Body of pancreas (tissue), 4 donors: Measurements from ENCODE around the gene GIGYF2. TPM values are rescaled to one million over a fixed set of nuclear protein-coding genes. Genes with fewer than 3 reads are reported as not detected.
A peak's percentile ranks its signal among the peaks of the same experiment; 100 is the strongest.

Source experiments
- ATAC-seq: fragments of 150-250 bp; one replicate; pipeline ENCODE4 v1.9.1; 2016
- DNase-seq, 4 donors: peaks; one replicate each; pipeline ENCODE4 v3.0.0-alpha.2; 2019
- H3K27ac ChIP-seq, 4 donors: fragments of 200-600 bp; sonication (generic); 1 replicate in 3 of 4; 2 replicates in 1 of 4; pipeline versions ENCODE4 v1.5.1 to v1.6.1; 2016 to 2019; ENCODE audit warnings: mild to moderate bottlenecking in 1 of 4, mixed read lengths in 1 of 4, moderate library complexity in 1 of 4
- H3K27me3 ChIP-seq, 2 donors: fragments of 200-600 bp; sonication (generic); one replicate each; pipeline ENCODE4 v1.6.0; 2016; ENCODE audit warnings: mild to moderate bottlenecking in 1 of 2
- H3K36me3 ChIP-seq, 2 donors: fragments of 200-600 bp; sonication (generic); replicated peaks in 1 of 2; 2 replicates each; pipeline ENCODE4 v1.5.1; 2016; ENCODE audit warnings: low read depth in 2 of 2; ENCODE audit not compliant: insufficient read depth in 1 of 2
- H3K4me1 ChIP-seq: fragments of 200-600 bp; sonication (generic); one replicate; pipeline ENCODE4 v1.6.0; 2016
- H3K4me3 ChIP-seq, 2 donors: fragments of 200-600 bp; sonication (generic); 1 replicate in 1 of 2; 2 replicates in 1 of 2; pipeline ENCODE4 v1.5.1; 2016 to 2019
- H3K9me3 ChIP-seq, 3 donors: fragments of 200-600 bp; sonication (generic); 1 replicate in 2 of 3; 2 replicates in 1 of 3; pipeline ENCODE4 v1.5.1; 2016
- CTCF ChIP-seq, 7 experiments: fragments of 450-650 bp in 4 of 7; fragments of 200-600 bp in 3 of 7; sonication (generic) in 3 of 7; IDR thresholded peaks; one replicate each; pipeline ENCODE4 v1.5.1; 2016 to 2019; ENCODE audit warnings: antibody characterized with exemption in 7 of 7
- POLR2A ChIP-seq, 3 donors: fragments of 450-650 bp; IDR thresholded peaks; one replicate each; pipeline ENCODE4 v1.6.1; 2016; ENCODE audit warnings: antibody characterized with exemption in 3 of 3, mild to moderate bottlenecking in 2 of 3
- WGBS, 2 donors: methylation state at CpG; one replicate each; pipeline ENCODE4 v1.1.5; 2017; 5-methylcytosine and 5-hydroxymethylcytosine counted together
- intact Hi-C: fragments of 100-400 bp; cut with DNase I; formaldehyde crosslinking; loops from one replicate; pipeline ENCODE4 v1.15.1; 2023
- total RNA-seq, 2 donors: library from RNA; depleted of rRNA; stranded (reverse); fragments of >200 nt; gene quantifications; one replicate each; pipeline ENCODE4 v1.1.0, GENCODE V29; 2016

GIGYF2 gene
- total RNA-seq, 2 donors from 2014 or later = 66.2 to 107 TPM

GRCh38 chr2:232773815-232774214, 76.7 kb downstream of the GIGYF2 start:
- Histone ChIP-seq H3K4me3 (no peak overlapping the region), H3K4me1 (peaks cover 6% of the 10 kb centered on the region), H3K9me3 (no peaks in the 10 kb centered on the region), H3K27ac (no peak overlapping the region), H3K36me3 (peaks cover 5 to 8% of the 10 kb centered on the region in 2 donors), H3K27me3 (no peaks in the 10 kb centered on the region)
- DNase-seq = no peak
- no peak for ATAC-seq
- 96 to 97% methylated on average over 9 of the region's 9 CpGs for WGBS, 2 donors
- intact Hi-C loops = no loop called here
- no peak for TF ChIP-seq POLR2A (IDR thresholded peaks at IDR 0.05)
- no peak for TF ChIP-seq CTCF (IDR thresholded peaks at IDR 0.05)

- no peaks in the 10 kb centered on the region for H3K9me3 ChIP-seq
- WGBS, 2 donors = 43 to 55% methylated on average over 1 of the region's 1 CpG
- peaks cover 0 to 1% of the 10 kb centered on the region in 2 donors for H3K36me3 ChIP-seq
- DNase-seq (no peak), ATAC-seq (no peak)
- H3K27ac ChIP-seq = peak within 1 kb of the TSS in 2 of 4 donors; percentile 5 to 23
- H3K27me3 ChIP-seq = no peaks in the 10 kb centered on the region
- H3K4me1 ChIP-seq = peaks cover 20% of the 10 kb centered on the region
- no peak within 1 kb of the TSS for H3K4me3 ChIP-seq
- intact Hi-C loops = no loop called here
- TF ChIP-seq CTCF (IDR thresholded peaks at IDR 0.05) = no peak
- no peak for TF ChIP-seq POLR2A (IDR thresholded peaks at IDR 0.05)
Measured at GRCh38 chr2:232776435-232776834, 79.3 kb downstream of the GIGYF2 start, which contains the start of gene KCNJ13. Gene KCNJ13, minus strand, starts transcription at chr2:232776565. Its CDS starts 5,203 bp downstream, at chr2:232771362.

GRCh38 chr2:232777276-232777675, 80.1 kb downstream of the GIGYF2 start:
- intact Hi-C loops = no loop called here
- H3K36me3 ChIP-seq = no peaks in the 10 kb centered on the region
- WGBS, 2 donors = 66 to 69% methylated on average over 5 of the region's 5 CpGs
- peaks cover 25% of the 10 kb centered on the region for H3K4me1 ChIP-seq
- DNase-seq (no peak), ATAC-seq (no peak)
- no peak overlapping the region for H3K4me3 ChIP-seq
- no peaks in the 10 kb centered on the region for H3K9me3 ChIP-seq
- TF ChIP-seq POLR2A (IDR thresholded peaks at IDR 0.05) (no peak), CTCF (IDR thresholded peaks at IDR 0.05) (no peak)
- no peaks in the 10 kb centered on the region for H3K27me3 ChIP-seq
- no peak overlapping the region for H3K27ac ChIP-seq

GRCh38 chr2:232779465-232779864, 82.3 kb downstream of the GIGYF2 start:
- ATAC-seq = no peak
- H3K4me1 ChIP-seq = peaks cover 25% of the 10 kb centered on the region
- H3K9me3 ChIP-seq = no peaks in the 10 kb centered on the region
- no peak for TF ChIP-seq CTCF (IDR thresholded peaks at IDR 0.05)
- no peak for TF ChIP-seq POLR2A (IDR thresholded peaks at IDR 0.05)
- H3K4me3 ChIP-seq = no peak overlapping the region
- no peak for DNase-seq
- 33 to 41% methylated on average over 3 of the region's 3 CpGs for WGBS, 2 donors
- H3K27me3 ChIP-seq = no peaks in the 10 kb centered on the region
- no peaks in the 10 kb centered on the region for H3K36me3 ChIP-seq
- peak overlapping the region in 2 of 4 donors; percentile 18 to 19 for H3K27ac ChIP-seq
- intact Hi-C loops = no loop called here

GRCh38 chr2:232779934-232780333, 82.8 kb downstream of the GIGYF2 start:
- no peak for TF ChIP-seq POLR2A (IDR thresholded peaks at IDR 0.05)
- TF ChIP-seq CTCF (IDR thresholded peaks at IDR 0.05) = no peak
- peak overlapping the region in 2 of 4 donors; percentile 18 to 19 for H3K27ac ChIP-seq
- no peak for ATAC-seq
- H3K9me3 ChIP-seq = no peaks in the 10 kb centered on the region
- no peaks in the 10 kb centered on the region for H3K27me3 ChIP-seq
- peak; percentile 30 to 73 (median 72) for DNase-seq
- H3K36me3 ChIP-seq = no peaks in the 10 kb centered on the region
- intact Hi-C loops = no loop called here
- WGBS, 2 donors = 19 to 21% methylated on average over 1 of the region's 1 CpG
- no peak overlapping the region for H3K4me3 ChIP-seq
- peaks cover 26% of the 10 kb centered on the region for H3K4me1 ChIP-seq
